ENCODE measurements around the gene GFPT1.
"Not testable (repeated sequence)": the region's sequence is repeated elsewhere in the genome, so short reads cannot be mapped to it uniquely, and the experiment has no call there.

Gene GFPT1

GRCh38 chr2:69382547-69382946 is 4.5 kb downstream of the GFPT1 start:
- DNase-seq = no peak

DNA sequence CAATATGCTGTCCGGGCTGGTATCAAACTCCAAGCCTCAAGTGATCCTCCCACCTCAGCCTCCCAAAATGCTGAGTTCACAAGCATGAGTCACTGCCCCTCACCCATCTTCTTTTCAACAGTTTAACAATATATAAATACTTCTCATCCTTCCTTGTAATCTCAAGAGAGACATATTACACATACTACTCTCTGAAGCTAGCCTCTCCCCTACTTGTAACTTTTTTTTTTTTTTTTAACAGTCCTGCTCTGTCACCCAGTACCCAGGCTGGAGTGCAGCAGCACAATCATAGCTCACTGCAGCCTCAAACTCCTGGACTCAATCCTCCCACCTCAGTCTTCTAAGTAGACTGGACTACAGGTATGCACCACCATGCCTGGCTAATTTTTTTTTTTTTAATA is 5.7 kb downstream of the GFPT1 start:
- peak; percentile 60 for DNase-seq

DNA sequence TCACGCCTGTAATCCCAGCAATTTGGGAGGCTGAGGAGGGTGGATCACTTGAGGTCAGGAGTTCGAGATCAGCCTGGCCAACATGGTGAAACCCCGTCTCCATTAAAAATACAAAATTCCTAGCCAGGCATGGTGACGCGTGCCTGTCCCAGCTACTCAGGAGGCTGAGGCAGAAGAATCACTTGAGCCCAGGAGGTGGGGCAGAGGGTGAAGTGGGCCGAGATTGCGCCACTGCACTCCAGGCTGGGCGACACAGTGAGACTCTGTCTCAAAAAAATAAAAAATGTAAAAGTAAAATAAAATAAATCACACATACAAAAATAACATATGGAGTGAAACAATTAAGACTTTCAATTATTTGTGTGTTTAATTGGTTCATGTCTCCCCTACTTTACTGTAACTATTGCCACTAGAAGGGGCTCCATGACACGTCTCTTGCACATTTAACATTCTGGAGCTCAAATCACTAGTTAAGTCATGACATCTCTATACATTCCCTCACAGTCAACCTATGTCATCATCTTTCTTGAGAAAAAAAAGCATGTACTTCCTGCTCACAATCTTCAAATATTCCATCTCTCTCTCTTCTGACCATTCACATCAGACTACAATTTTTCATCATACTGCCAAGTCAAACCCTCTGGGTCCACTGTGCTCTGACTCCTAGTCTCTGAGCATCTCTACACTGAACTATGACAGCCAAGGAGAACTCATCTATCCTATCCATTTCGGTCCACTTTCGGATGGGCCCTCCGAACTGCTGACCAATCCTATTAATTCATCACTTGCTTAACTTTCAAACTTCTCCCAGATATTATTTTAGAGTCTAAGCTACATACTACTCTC is 6.7 kb downstream of the GFPT1 start:
- DNase-seq = no peak

DNA sequence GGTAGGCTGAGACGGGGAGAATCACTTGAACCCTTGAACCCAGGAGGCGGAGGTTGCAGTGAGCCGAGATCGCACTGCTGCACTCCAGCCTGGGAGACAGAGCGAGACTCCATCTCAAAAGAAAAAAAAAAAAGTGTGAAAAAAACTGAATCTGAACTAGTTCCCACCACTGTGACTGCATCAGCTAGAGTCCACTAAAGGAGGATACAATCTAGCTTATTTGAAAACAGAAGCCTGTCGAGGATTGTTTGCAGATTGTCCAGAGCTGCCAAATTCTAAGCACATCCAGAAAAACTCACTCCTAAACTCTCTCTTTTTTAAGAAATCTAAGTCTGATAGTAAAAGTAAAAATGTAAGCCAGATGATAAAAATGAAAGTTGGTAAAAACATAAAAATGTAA is 10.6 kb downstream of the GFPT1 start:
- no peak for DNase-seq

GRCh38 chr2:69375494-69376353 is 11.3 kb downstream of the GFPT1 start:
- peak; percentile 77 for DNase-seq

DNA sequence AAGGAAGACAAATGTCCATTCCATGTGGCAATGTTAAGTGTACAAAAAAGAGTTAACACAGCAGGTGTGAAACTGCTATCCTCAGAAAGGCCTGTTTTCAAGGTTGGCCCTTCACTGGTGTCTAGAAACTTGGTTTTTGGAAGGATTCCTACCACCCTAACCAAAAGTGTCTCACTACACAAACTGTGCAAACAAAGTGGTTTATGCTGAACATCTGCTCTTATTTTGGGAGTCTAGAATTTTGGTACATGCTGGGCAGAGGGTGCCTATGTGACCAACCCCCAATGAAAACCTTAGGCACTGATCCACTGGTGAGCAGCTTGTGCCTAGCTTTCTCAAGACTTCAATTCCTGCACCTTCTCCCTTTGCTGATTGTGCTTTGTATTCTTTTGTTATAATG is 14.3 kb downstream of the GFPT1 start:
- no peak for DNase-seq

- no peak for DNase-seq
These were observed 17.2 kb downstream of the GFPT1 start for GRCh38 chr2:69369802-69370201.

DNA sequence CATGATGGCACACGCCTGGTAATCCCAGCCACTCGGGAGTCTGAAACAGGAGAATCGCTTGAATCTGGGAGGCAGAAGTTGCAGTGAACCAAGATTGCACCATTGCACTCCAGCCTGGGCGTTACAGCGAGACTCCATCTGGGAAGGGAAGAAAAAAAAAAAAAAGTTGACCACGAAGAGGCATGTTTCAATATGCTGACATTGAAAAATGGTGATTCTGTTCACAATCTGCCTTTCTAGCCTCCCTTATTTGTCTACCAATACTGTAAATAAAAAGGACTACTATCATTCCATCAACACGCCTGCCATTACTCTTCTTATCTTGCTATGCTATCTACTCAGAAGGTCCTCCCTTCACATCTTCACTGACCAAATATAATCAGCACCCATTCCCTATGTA is 18.4 kb downstream of the GFPT1 start:
- no peak for DNase-seq

DNA sequence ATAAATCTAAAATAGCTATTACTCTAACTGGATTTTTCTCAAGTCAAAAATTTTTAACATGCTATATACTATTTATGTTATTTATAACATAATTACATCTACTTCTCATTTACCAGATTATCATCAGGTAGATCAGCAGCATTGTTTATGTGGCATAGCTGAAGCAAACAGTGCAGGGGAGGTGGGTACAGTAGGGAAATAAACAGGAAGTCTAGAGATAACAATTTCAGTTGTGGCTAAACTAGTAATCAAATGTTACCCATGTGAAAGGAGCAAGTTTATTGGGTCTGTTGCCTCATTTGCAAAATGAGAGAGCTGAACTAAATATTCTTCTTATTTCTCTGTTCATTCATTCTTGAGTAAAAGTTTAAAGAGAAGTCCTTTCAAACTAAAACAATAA is 27.7 kb downstream of the GFPT1 start:
- DNase-seq = no peak

DNA sequence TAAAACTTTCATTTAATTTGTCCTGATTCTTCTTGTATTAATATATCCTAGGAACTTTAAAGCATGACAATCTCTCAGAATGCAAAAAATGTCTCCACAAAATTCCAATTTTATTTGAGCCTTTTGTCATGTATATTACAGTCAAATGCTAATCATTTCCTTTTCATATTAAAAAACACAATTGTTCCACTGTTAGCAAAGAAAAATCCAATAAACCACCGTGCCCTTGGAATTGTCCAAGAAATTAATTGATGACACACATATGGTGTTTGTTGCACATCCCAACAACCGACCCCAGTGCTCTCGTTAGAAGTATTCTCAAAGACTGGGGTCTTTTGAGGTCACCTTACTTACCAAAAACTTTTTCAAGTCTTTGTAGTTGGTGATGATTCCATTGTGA is 28.1 kb downstream of the GFPT1 start:
- DNase-seq = no peak

- no peak for DNase-seq
These were observed 30.6 kb downstream of the GFPT1 start for GRCh38 chr2:69356471-69356870.

GRCh38 chr2:69354976-69355375 is 32.1 kb downstream of the GFPT1 start:
- not testable (repeated sequence) for DNase-seq

DNA sequence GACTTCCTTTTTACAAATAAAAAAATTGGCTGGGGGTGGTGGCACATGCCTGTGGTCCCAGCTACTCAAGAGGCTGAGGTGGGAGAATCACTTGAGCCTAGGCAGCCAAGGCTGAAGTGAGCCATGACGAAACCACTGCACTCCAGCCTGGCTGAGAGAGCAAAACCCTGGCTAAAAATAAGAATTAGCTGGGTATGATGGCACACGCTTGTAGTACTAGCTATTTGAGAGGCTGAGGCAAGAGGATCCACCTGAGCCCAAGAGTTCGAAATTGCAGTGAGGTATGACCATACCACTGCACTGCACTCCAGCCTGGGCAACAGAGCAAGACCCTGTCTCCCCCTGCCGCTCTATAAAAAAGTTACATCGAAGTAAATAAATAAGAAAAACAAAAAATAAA is 33.7 kb downstream of the GFPT1 start:
- no peak for DNase-seq

- no peak for DNase-seq
These were observed 38.2 kb downstream of the GFPT1 start for GRCh38 chr2:69348781-69349180.

DNA sequence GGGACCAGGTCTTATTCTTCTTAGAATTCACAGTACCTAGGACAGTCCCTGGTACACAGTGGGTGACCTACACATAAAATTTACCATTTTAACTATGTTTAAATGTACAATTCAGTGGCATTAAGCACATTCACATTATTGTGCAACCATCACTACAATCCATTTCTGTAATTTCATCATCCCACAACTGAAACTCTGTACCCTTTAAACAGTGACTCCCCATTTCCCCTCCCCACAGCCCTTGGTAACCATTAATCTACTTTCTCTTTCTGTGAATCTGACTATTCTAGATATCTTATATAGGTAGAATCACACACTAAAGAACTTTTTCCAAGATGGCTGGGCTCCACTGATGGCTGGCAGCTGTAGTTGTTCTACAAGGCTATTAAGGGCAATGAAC is 41.6 kb downstream of the GFPT1 start:
- DNase-seq = peak; percentile 45

- DNase-seq = no peak
These were observed 42.7 kb downstream of the GFPT1 start for GRCh38 chr2:69344305-69344704.

GRCh38 chr2:69340101-69340775 is 46.8 kb downstream of the GFPT1 start:
- no peak for DNase-seq

- no peak for DNase-seq
These were observed 51.7 kb downstream of the GFPT1 start for GRCh38 chr2:69335311-69335710.

DNA sequence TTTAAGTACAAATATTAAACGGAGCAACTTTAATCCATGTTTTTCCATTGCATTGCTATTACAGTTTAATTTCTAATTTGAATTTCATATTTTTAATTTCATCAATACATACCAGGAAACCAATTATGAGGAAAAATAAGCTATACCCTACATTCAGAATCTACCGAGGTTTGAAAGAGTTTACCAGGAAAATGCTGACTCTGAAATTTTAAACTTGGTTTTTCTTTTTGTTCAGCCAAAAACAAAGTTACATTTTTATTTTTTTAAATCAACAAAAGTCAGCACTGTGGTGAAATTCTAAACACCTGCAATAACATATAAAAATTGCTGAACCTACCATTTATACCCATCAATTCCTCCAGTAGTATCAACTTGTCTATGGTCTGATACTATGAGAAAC is 53.7 kb downstream of the GFPT1 start:
- no peak for DNase-seq

DNA sequence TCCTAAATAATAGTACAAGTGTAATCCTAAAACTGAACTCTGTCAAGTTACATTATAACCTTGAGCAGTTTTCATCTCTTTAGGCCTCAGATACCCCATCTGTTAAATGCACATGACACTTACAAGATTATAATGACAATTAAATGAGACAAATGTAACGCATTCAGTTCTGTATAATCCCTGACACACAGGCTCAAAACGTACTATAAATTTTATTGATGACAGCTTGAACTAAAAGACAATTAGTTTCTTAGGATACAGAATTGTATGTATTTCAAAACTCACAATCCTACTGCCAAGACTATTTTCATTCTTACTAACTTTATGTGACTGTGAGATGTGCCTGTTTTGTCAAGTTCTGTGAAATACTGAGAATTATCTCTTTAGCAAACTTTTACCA is 56.2 kb downstream of the GFPT1 start:
- no peak for DNase-seq

DNA sequence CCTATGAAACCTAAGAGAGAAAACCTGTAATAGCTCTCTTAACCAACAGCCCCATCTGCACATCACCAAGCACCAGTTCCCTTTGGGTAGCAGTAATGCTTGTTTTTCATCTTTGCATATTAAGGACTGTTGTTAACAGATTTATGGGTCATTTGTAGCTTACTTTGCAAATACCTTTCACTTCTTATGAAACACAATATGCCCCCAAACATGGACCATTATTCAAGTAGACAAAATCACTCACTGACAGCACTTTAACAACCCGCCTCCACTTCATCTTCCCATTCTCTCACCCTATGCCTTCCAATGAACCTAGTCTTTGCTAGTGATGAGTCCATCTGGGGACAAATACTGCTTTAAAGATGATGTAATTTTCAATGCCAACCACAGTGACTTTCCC is 64.4 kb downstream of the GFPT1 start:
- no peak for DNase-seq

DNA sequence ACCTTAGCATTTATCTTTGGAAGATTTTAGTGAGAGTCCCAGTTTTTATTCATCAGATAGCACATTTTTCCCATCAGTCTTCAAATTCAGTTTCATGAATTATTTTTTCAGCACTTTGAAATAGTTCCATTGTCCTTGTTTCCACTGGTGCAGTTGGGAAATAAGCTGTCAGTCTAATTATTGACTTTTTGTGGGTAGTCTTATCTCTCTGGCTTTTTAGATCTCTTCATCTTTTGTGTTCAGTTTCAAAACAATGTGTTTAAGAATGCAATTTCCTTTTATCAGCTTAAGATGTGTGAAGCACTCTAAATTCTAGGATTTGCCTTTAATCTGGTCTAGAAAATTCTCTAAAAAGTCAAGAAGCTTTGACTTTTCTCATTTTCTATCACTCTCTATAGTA is 70.5 kb downstream of the GFPT1 start:
- DNase-seq = peak; percentile 27

GRCh38 chr2:69315160-69315761 is 71.8 kb downstream of the GFPT1 start:
- DNase-seq = no peak
